ENCODE measurements around the gene ANKMY1. TPM values are rescaled to one million over a fixed set of nuclear protein-coding genes. Genes with fewer than 3 reads are reported as not detected.

Gene ANKMY1
- total RNA-seq, 2 experiments from 2014 or later, result 28.2 to 31.5 TPM

GRCh38 chr2:240429872-240430491 lies 127.8 kb downstream of the ANKMY1 start:
- CTCF ChIA-PET, result no interaction called here
- DNase-seq, result no peak
- peaks cover 7% of the 10 kb centered on the region for H3K9me3 Mint-ChIP-seq
- peaks cover 30% of the 10 kb centered on the region for H3K27me3 Mint-ChIP-seq
- H3K27ac Mint-ChIP-seq, result no peak overlapping the region
- peaks cover 37% of the 10 kb centered on the region for H3K4me1 Mint-ChIP-seq
- no peak overlapping the region for H3K4me3 Mint-ChIP-seq
- H3K36me3 Mint-ChIP-seq (ENCODE audit: low read depth), result peaks cover 9% of the 10 kb centered on the region
- POLR2A ChIA-PET, result no interaction called here

Other genes with a start within 250 kb of the ANKMY1 start
- 1 to 10 TPM; 5.8 to 7.9 TPM for gene GPC1, start 122.3 kb downstream of the ANKMY1 start, total RNA-seq
- 1 to 10 TPM; 7.9 to 9.3 TPM for gene DUSP28, start 2.4 kb upstream of the ANKMY1 start, total RNA-seq
- gene RNPEPL1, start 10.5 kb upstream of the ANKMY1 start, total RNA-seq, result 100 to 1,000 TPM; 135 to 144 TPM
- 10 to 100 TPM; 52.3 to 53.1 TPM for gene CAPN10, start 28.7 kb upstream of the ANKMY1 start, total RNA-seq
- gene GPR35, start 67.5 kb upstream of the ANKMY1 start, total RNA-seq, result 1 to 10 TPM; 5.2 to 5.7 TPM
- gene AQP12B, start 124.9 kb upstream of the ANKMY1 start, total RNA-seq, result not detected
- not detected for gene AQP12A, start 133.9 kb upstream of the ANKMY1 start, total RNA-seq